ENCODE results near the gene CLEC18A.
"Not testable (repeated sequence)": the region's sequence is repeated elsewhere in the genome, so short reads cannot be mapped to it uniquely, and the experiment has no call there.

DNA sequence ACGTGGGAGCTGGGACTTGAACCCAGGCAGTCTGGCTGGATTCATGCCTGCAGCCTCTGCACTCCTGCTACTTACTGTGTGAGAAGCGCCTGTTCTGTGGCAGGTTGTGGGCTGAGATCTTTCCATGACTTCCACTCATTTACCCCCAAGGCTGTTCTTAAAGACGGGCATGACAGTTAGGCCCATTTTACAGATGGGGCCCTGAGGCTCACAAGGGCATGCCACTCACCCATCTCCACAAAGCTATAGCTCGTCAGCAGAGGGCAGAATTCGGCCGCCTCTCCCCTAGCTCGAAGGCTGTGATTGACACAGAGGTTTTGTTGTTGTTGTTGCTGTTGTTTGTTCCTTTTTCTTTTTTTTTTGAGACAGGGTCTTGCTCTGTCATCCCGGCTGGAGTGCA, 21.8 kb downstream of the CLEC18A start:
- not testable (repeated sequence) for TF ChIP-seq POLR2A, TAF1, POLR2AphosphoS5, POU2F2 (IDR thresholded peaks at IDR 0.05; ENCODE audit: low read depth, low read length)

Measured in GM12891 (cell line).